CD14-positive monocyte (primary cell): ENCODE results near the gene FEZ2. TPM values are rescaled to one million over a fixed set of nuclear protein-coding genes. Genes with fewer than 3 reads are reported as not detected.

Experiments
- DNase-seq, 3 donors: peaks; one replicate each; pipeline ENCODE4 v3.0.0-alpha.2; 2011 to 2022
- H2AFZ ChIP-seq: 2 replicates; pipeline ENCODE4 v1.6.0; 2012; ENCODE audit warnings: mild to moderate bottlenecking, low read depth, low read length, inconsistent platforms; ENCODE audit not compliant: insufficient read depth, poor library complexity, severe bottlenecking
- H3K27ac ChIP-seq, 2 donors: 1 replicate in 1 of 2; 2 replicates in 1 of 2; pipeline ENCODE4 v1.5.1; 2012 to 2013; ENCODE audit warnings: low read length in 2 of 2, control low read depth in 1 of 2, inconsistent platforms in 1 of 2, low read depth in 1 of 2, mild to moderate bottlenecking in 1 of 2
- H3K27me3 ChIP-seq, 2 donors: one replicate each; pipeline versions ENCODE4 v1.6.0 to v1.6.1; 2011 to 2013; ENCODE audit warnings: low read length in 2 of 2; ENCODE audit not compliant: control insufficient read depth in 2 of 2, insufficient read depth in 2 of 2
- H3K36me3 ChIP-seq, 2 donors: replicated peaks in 1 of 2; 1 replicate in 1 of 2; 2 replicates in 1 of 2; pipeline versions ENCODE4 v1.5.1 to v1.6.1; 2012 to 2013; ENCODE audit warnings: low read length in 2 of 2, control low read depth in 1 of 2, inconsistent platforms in 1 of 2, mild to moderate bottlenecking in 1 of 2; ENCODE audit not compliant: insufficient read depth in 2 of 2, control insufficient read depth in 1 of 2
- H3K4me1 ChIP-seq, 2 donors: 1 replicate in 1 of 2; 2 replicates in 1 of 2; pipeline versions ENCODE4 v1.5.1 to v1.6.1; 2012 to 2013; ENCODE audit warnings: low read length in 2 of 2, control low read depth in 1 of 2, inconsistent platforms in 1 of 2, mild to moderate bottlenecking in 1 of 2, moderate library complexity in 1 of 2; ENCODE audit not compliant: insufficient read depth in 2 of 2, control insufficient read depth in 1 of 2
- H3K4me2 ChIP-seq: replicated peaks from 2 replicates; pipeline ENCODE3; 2012; ENCODE audit warnings: low read length, moderate library complexity, mild to moderate bottlenecking; ENCODE audit not compliant: poor library complexity, severe bottlenecking; ENCODE audit errors: extremely low read depth
- H3K4me3 ChIP-seq, 3 experiments: fragments of 200-600 bp in 1 of 3; sonication (generic) in 1 of 3; replicated peaks in 1 of 3; 1 replicate in 2 of 3; 2 replicates in 1 of 3; pipeline ENCODE4 v1.5.1; 2011 to 2013; ENCODE audit warnings: low read length in 3 of 3, mild to moderate bottlenecking in 3 of 3, control low read depth in 2 of 3, low read depth in 2 of 3, inconsistent platforms in 1 of 3, moderate library complexity in 1 of 3
- H3K79me2 ChIP-seq: 2 replicates; pipeline ENCODE4 v1.6.0; 2012; ENCODE audit warnings: mild to moderate bottlenecking, control low read depth, inconsistent platforms, low read length, moderate library complexity; ENCODE audit not compliant: insufficient read depth
- H3K9ac ChIP-seq: 2 replicates; pipeline ENCODE4 v1.6.0; 2017; ENCODE audit warnings: low read length, mild to moderate bottlenecking; ENCODE audit not compliant: insufficient read depth, poor library complexity, severe bottlenecking
- H3K9me3 ChIP-seq, 2 donors: replicated peaks in 1 of 2; 1 replicate in 1 of 2; 2 replicates in 1 of 2; pipeline versions ENCODE4 v1.5.1 to v1.6.1; 2012 to 2013; ENCODE audit warnings: low read length in 2 of 2, control low read depth in 1 of 2; ENCODE audit not compliant: control insufficient read depth in 1 of 2, insufficient read depth in 1 of 2
- H4K20me1 ChIP-seq: 2 replicates; pipeline ENCODE4 v1.6.0; 2012; ENCODE audit warnings: mild to moderate bottlenecking, low read length, control low read depth, moderate library complexity; ENCODE audit not compliant: insufficient read depth
- H3K27ac Mint-ChIP-seq, 7 donors: one replicate each; pipeline ENCODE4 v1.8.0; 2020; ENCODE audit warnings: mild to moderate bottlenecking in 7 of 7, mixed read lengths in 7 of 7, moderate library complexity in 6 of 7, inconsistent platforms in 2 of 7
- H3K27me3 Mint-ChIP-seq, 3 donors: one replicate each; pipeline ENCODE4 v1.8.0; 2021 to 2022; ENCODE audit warnings: low read depth in 3 of 3, mild to moderate bottlenecking in 3 of 3, mixed read lengths in 3 of 3, moderate library complexity in 3 of 3, inconsistent platforms in 1 of 3
- H3K36me3 Mint-ChIP-seq, 2 donors: one replicate each; pipeline ENCODE4 v1.8.0; 2020; ENCODE audit warnings: mixed read lengths in 2 of 2, inconsistent platforms in 1 of 2, mild to moderate bottlenecking in 1 of 2
- H3K4me1 Mint-ChIP-seq: one replicate; pipeline ENCODE4 v1.8.0; 2020; ENCODE audit warnings: mild to moderate bottlenecking, mixed read lengths
- H3K4me3 Mint-ChIP-seq, 2 donors: one replicate each; pipeline ENCODE4 v1.8.0; 2020; ENCODE audit warnings: mild to moderate bottlenecking in 2 of 2, mixed read lengths in 2 of 2, moderate library complexity in 1 of 2
- H3K9me3 Mint-ChIP-seq, 7 donors: one replicate each; pipeline ENCODE4 v1.8.0; 2020 to 2022; ENCODE audit warnings: mixed read lengths in 7 of 7, mild to moderate bottlenecking in 6 of 7, moderate library complexity in 6 of 7, inconsistent platforms in 2 of 7
- CTCF ChIP-seq: fragments of 200-600 bp; IDR thresholded peaks from one replicate; pipeline ENCODE4 v1.8.0; 2022; ENCODE audit warnings: antibody characterized with exemption, mild to moderate bottlenecking
- WGBS: methylation state at CpG from one replicate; pipeline ENCODE4 v1.1.5; 2013; ENCODE audit warnings: missing lambda C conversion rate; ENCODE audit not compliant: insufficient coverage; 5-methylcytosine and 5-hydroxymethylcytosine counted together
- intact Hi-C, 2 donors: fragments of 100-400 bp; cut with micrococcal nuclease; formaldehyde crosslinking; loops; one replicate each; pipeline versions ENCODE4 v1.15.0 to v1.15.1; 2023
- polyA plus RNA-seq, 3 donors: library from polyadenylated mRNA; depleted of rRNA in 1 of 3; unstranded in 2 of 3; stranded (reverse) in 1 of 3; fragments of 300-500 nt in 2 of 3; fragments of >200 nt in 1 of 3; fragmentation: Illumina TruSeq in 2 of 3; gene quantifications; 1 replicate in 2 of 3; 2 replicates in 1 of 3; pipeline ENCODE4 v1.2.3, GENCODE V29; 2012 to 2021

The FEZ2 gene
- polyA plus RNA-seq, 3 donors = 6.9 to 15.6 (median 8.7) TPM

GRCh38 chr2:36565712-36566111, 32.3 kb downstream of the FEZ2 start:
- no peak overlapping the region for H3K9ac ChIP-seq
- H3K4me2 ChIP-seq = no peak overlapping the region
- peak overlapping the region in 1 of 2 donors; percentile 76 for H3K27ac ChIP-seq
- no peaks in the 10 kb centered on the region for H3K27me3 ChIP-seq
- no peaks in the 10 kb centered on the region for H3K9me3 ChIP-seq
- no CpG with 5 or more reads among the region's 4 CpGs for WGBS
- H2AFZ ChIP-seq = no peak overlapping the region
- intact Hi-C loops = no loop called here
- peaks cover 0 to 2% (median 0%) of the 10 kb centered on the region in 3 donors for H3K27me3 Mint-ChIP-seq
- H3K79me2 ChIP-seq = peaks cover 22% of the 10 kb centered on the region
- no peak for DNase-seq
- peaks cover 21 to 41% of the 10 kb centered on the region in 2 donors for H3K36me3 ChIP-seq
- H3K9me3 Mint-ChIP-seq = no peaks in the 10 kb centered on the region
- peaks cover 44% of the 10 kb centered on the region for H3K4me1 Mint-ChIP-seq
- peaks cover 45 to 58% of the 10 kb centered on the region in 2 donors for H3K36me3 Mint-ChIP-seq
- no peaks in the 10 kb centered on the region for H4K20me1 ChIP-seq
- no peak for TF ChIP-seq CTCF
- no peak overlapping the region for H3K4me3 ChIP-seq
- H3K4me3 Mint-ChIP-seq = no peak overlapping the region
- peak overlapping the region in 3 of 7 donors; percentile 9 to 70 (median 22) for H3K27ac Mint-ChIP-seq
- H3K4me1 ChIP-seq = peaks cover 41 to 51% of the 10 kb centered on the region in 2 donors

- Mint-ChIP-seq H3K9me3 (no peaks in the 10 kb centered on the region), H3K4me3 (no peak overlapping the region), H3K27ac (peak overlapping the region in 5 of 7 donors; percentile 9 to 57 (median 37)), H3K4me1 (peaks cover 44% of the 10 kb centered on the region), H3K27me3 (peaks cover 0 to 2% (median 0%) of the 10 kb centered on the region in 3 donors), H3K36me3 (peaks cover 49 to 66% of the 10 kb centered on the region in 2 donors)
- Histone ChIP-seq H3K36me3 (peaks cover 17 to 46% of the 10 kb centered on the region in 2 donors), H3K4me2 (peak overlapping the region; percentile 9), H3K79me2 (peaks cover 23% of the 10 kb centered on the region), H3K9ac (no peak overlapping the region), H3K4me3 (no peak overlapping the region), H3K27me3 (no peaks in the 10 kb centered on the region), H3K4me1 (peaks cover 41 to 51% of the 10 kb centered on the region in 2 donors), H2AFZ (no peak overlapping the region), H4K20me1 (no peaks in the 10 kb centered on the region), H3K27ac (peak overlapping the region in 1 of 2 donors; percentile 76), H3K9me3 (no peaks in the 10 kb centered on the region)
- 59% methylated on average over 6 of the region's 11 CpGs for WGBS
- DNase-seq = no peak
- intact Hi-C loops = no loop called here
- no peak for TF ChIP-seq CTCF
These were observed 33.5 kb downstream of the FEZ2 start for GRCh38 chr2:36564377-36564930.
